ENCODE results near the gene CES2. TPM values are rescaled to one million over a fixed set of nuclear protein-coding genes. Genes with fewer than 3 reads are reported as not detected.

The CES2 gene
- total and polyA plus RNA-seq, 2 experiments from 2014 or later, result 52.8 to 72.8 TPM

GRCh38 chr16:66975302-66975893 is 40.1 kb downstream of the CES2 start:
- no peaks in the 10 kb centered on the region for H4K20me1 ChIP-seq (ENCODE audit: insufficient read depth, poor library complexity, severe bottlenecking)
- 92% methylated on average over 14 of the region's 14 CpGs for WGBS (ENCODE audit: low lambda C conversion rate, missing lambda C conversion rate)
- H3K4me2 ChIP-seq, result no peak overlapping the region
- H2AFZ ChIP-seq, result no peak overlapping the region
- H3K79me2 ChIP-seq, result no peaks in the 10 kb centered on the region
- no peaks in the 10 kb centered on the region for H3K9me2 ChIP-seq (replicated peaks; ENCODE audit: insufficient read depth)
- H3K9me3 ChIP-seq (ENCODE audit: low read depth), result no peaks in the 10 kb centered on the region
- no peak for DNase-seq (ENCODE audit: low spot score)
- H3K27me3 ChIP-seq, result no peaks in the 10 kb centered on the region
- H3K4me1 ChIP-seq (ENCODE audit: insufficient read depth), result no peaks in the 10 kb centered on the region
- no peak overlapping the region for H3K4me3 ChIP-seq
- no peak overlapping the region for H3K27ac ChIP-seq
- TF ChIP-seq EZH2phosphoT487 (IDR thresholded peaks at IDR 0.05; ENCODE audit: low read depth, severe bottlenecking, unreplicated experiment) (no peak), CTCF (IDR thresholded peaks at IDR 0.05; ENCODE audit: poor library complexity) (no peak), EZH2 (IDR thresholded peaks at IDR 0.05; ENCODE audit: borderline replicate concordance) (no peak)
- no peaks in the 10 kb centered on the region for H3K36me3 ChIP-seq (replicated peaks; ENCODE audit: insufficient read depth, low read depth)

- H3K4me1 ChIP-seq (ENCODE audit: insufficient read depth), result no peaks in the 10 kb centered on the region
- H3K4me3 ChIP-seq, result no peak overlapping the region
- H3K27ac ChIP-seq, result peak overlapping the region; percentile 42
- no peak overlapping the region for H2AFZ ChIP-seq
- DNase-seq (ENCODE audit: low spot score), result peak; percentile 43
- H3K9me3 ChIP-seq (ENCODE audit: low read depth), result no peaks in the 10 kb centered on the region
- WGBS (ENCODE audit: low lambda C conversion rate, missing lambda C conversion rate), result 59% methylated on average over 13 of the region's 13 CpGs
- no peaks in the 10 kb centered on the region for H4K20me1 ChIP-seq (ENCODE audit: insufficient read depth, poor library complexity, severe bottlenecking)
- H3K36me3 ChIP-seq (replicated peaks; ENCODE audit: insufficient read depth, low read depth), result no peaks in the 10 kb centered on the region
- H3K27me3 ChIP-seq, result no peaks in the 10 kb centered on the region
- no peak overlapping the region for H3K4me2 ChIP-seq
- TF ChIP-seq EZH2phosphoT487 (IDR thresholded peaks at IDR 0.05; ENCODE audit: low read depth, severe bottlenecking, unreplicated experiment) (no peak), EZH2 (IDR thresholded peaks at IDR 0.05; ENCODE audit: borderline replicate concordance) (no peak)
- H3K79me2 ChIP-seq, result no peaks in the 10 kb centered on the region
- H3K9me2 ChIP-seq (replicated peaks; ENCODE audit: insufficient read depth), result no peaks in the 10 kb centered on the region
Observed at GRCh38 chr16:66976746-66977145, 41.4 kb downstream of the CES2 start.

- TF ChIP-seq EZH2 (IDR thresholded peaks at IDR 0.05; ENCODE audit: borderline replicate concordance) (no peak), CTCF (IDR thresholded peaks at IDR 0.05; ENCODE audit: poor library complexity) (peak; percentile 95)
- no peak overlapping the region for H2AFZ ChIP-seq
- no peak overlapping the region for H3K27ac ChIP-seq
- no peaks in the 10 kb centered on the region for H3K36me3 ChIP-seq (replicated peaks; ENCODE audit: insufficient read depth, low read depth)
- no peaks in the 10 kb centered on the region for H3K79me2 ChIP-seq
- H4K20me1 ChIP-seq (ENCODE audit: insufficient read depth, poor library complexity, severe bottlenecking), result no peaks in the 10 kb centered on the region
- DNase-seq (ENCODE audit: low spot score), result peak; percentile 93
- H3K4me2 ChIP-seq, result no peak overlapping the region
- H3K4me1 ChIP-seq (ENCODE audit: insufficient read depth), result no peaks in the 10 kb centered on the region
- H3K27me3 ChIP-seq, result no peaks in the 10 kb centered on the region
- 31% methylated on average over 15 of the region's 15 CpGs for WGBS (ENCODE audit: low lambda C conversion rate, missing lambda C conversion rate)
- no peaks in the 10 kb centered on the region for H3K9me3 ChIP-seq (ENCODE audit: low read depth)
- no peak overlapping the region for H3K4me3 ChIP-seq
- no peaks in the 10 kb centered on the region for H3K9me2 ChIP-seq (replicated peaks; ENCODE audit: insufficient read depth)
Observed at GRCh38 chr16:66977341-66978113, 42.2 kb downstream of the CES2 start.

- WGBS (ENCODE audit: low lambda C conversion rate, missing lambda C conversion rate), result 76% methylated on average over 15 of the region's 16 CpGs
- Histone ChIP-seq H3K27ac (no peak overlapping the region), H3K4me2 (no peak overlapping the region), H3K36me3 (replicated peaks; ENCODE audit: insufficient read depth, low read depth) (no peaks in the 10 kb centered on the region), H3K4me3 (no peak overlapping the region), H3K27me3 (no peaks in the 10 kb centered on the region), H3K79me2 (no peaks in the 10 kb centered on the region), H3K9me2 (replicated peaks; ENCODE audit: insufficient read depth) (no peaks in the 10 kb centered on the region), H3K4me1 (ENCODE audit: insufficient read depth) (no peaks in the 10 kb centered on the region), H2AFZ (no peak overlapping the region), H4K20me1 (ENCODE audit: insufficient read depth, poor library complexity, severe bottlenecking) (no peaks in the 10 kb centered on the region), H3K9me3 (ENCODE audit: low read depth) (no peaks in the 10 kb centered on the region)
- no peak for DNase-seq (ENCODE audit: low spot score)
- TF ChIP-seq CTCF (IDR thresholded peaks at IDR 0.05; ENCODE audit: poor library complexity) (no peak), EZH2phosphoT487 (IDR thresholded peaks at IDR 0.05; ENCODE audit: low read depth, severe bottlenecking, unreplicated experiment) (no peak)
Observed at GRCh38 chr16:66979011-66979717, 43.8 kb downstream of the CES2 start.
